Ammon's horn (tissue), 1 donor: ENCODE measurements around the gene PCSK5.

Experiments used
- DNase-seq: peaks from one replicate; pipeline ENCODE4 v3.0.0-alpha.2; 2016; ENCODE audit warnings: low spot score

The PCSK5 gene

GRCh38 chr9:76396597-76396996, 506.1 kb downstream of the PCSK5 start:
- no peak for DNase-seq

- DNase-seq, result no peak
These were observed 509.4 kb downstream of the PCSK5 start for GRCh38 chr9:76399856-76400255.

- no peak for DNase-seq
These were observed 510.1 kb downstream of the PCSK5 start for GRCh38 chr9:76400534-76401096.

GRCh38 chr9:76401176-76401575, 510.7 kb downstream of the PCSK5 start:
- DNase-seq, result no peak

GRCh38 chr9:76401580-76402354, 511.3 kb downstream of the PCSK5 start:
- no peak for DNase-seq

GRCh38 chr9:76403352-76403751, 512.9 kb downstream of the PCSK5 start:
- DNase-seq, result peak; percentile 45

- no peak for DNase-seq
These were observed 513.9 kb downstream of the PCSK5 start for GRCh38 chr9:76404401-76404800.

GRCh38 chr9:76405340-76405739, 514.9 kb downstream of the PCSK5 start:
- no peak for DNase-seq

- DNase-seq, result no peak
These were observed 515.4 kb downstream of the PCSK5 start for GRCh38 chr9:76405868-76406267.
